ENCODE data around the gene BCHE. TPM values are rescaled to one million over a fixed set of nuclear protein-coding genes. Genes with fewer than 3 reads are reported as not detected.

Gene BCHE
- total and polyA plus RNA-seq, 9 donors, result 0.35 to 23.1 (median 2.9) TPM

DNA sequence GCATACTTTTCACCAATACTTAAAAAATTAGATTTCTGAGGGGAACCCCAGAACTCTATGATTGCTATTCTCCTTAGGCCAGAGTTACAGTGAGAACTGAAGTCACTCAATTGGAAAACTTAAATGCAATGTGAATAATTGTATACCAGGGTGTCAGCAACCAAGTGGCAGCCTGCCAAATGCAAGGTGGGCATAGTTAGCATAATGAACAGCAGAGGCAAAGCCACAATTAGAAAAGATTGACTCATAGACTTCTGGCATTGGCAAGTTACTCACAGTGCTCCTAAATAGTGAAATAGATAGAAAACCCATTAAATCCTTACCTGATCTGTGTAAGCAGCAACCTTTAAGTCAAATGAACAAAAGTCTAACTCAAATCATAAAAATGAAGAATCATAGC is 94.9 kb downstream of the BCHE start:
- Histone ChIP-seq H3K36me3 (no peaks in the 10 kb centered on the region), H3K4me3 (no peak overlapping the region), H3K27me3 (no peaks in the 10 kb centered on the region), H3K4me1 (ENCODE audit: insufficient read depth) (no peaks in the 10 kb centered on the region), H3K9me3 (no peaks in the 10 kb centered on the region), H3K27ac (no peak overlapping the region)
- intact Hi-C loops (cut with DNase I), result no loop called here
- no peak for DNase-seq
- no peak for TF ChIP-seq POLR2A (IDR thresholded peaks at IDR 0.05)
- TF ChIP-seq, protein P1, sequence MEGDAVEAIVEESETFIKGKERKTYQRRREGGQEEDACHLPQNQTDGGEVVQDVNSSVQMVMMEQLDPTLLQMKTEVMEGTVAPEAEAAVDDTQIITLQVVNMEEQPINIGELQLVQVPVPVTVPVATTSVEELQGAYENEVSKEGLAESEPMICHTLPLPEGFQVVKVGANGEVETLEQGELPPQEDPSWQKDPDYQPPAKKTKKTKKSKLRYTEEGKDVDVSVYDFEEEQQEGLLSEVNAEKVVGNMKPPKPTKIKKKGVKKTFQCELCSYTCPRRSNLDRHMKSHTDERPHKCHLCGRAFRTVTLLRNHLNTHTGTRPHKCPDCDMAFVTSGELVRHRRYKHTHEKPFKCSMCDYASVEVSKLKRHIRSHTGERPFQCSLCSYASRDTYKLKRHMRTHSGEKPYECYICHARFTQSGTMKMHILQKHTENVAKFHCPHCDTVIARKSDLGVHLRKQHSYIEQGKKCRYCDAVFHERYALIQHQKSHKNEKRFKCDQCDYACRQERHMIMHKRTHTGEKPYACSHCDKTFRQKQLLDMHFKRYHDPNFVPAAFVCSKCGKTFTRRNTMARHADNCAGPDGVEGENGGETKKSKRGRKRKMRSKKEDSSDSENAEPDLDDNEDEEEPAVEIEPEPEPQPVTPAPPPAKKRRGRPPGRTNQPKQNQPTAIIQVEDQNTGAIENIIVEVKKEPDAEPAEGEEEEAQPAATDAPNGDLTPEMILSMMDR (IDR thresholded peaks at IDR 0.05), result no peak
- no peak for TF ChIP-seq EP300 (IDR thresholded peaks at IDR 0.05)

DNA sequence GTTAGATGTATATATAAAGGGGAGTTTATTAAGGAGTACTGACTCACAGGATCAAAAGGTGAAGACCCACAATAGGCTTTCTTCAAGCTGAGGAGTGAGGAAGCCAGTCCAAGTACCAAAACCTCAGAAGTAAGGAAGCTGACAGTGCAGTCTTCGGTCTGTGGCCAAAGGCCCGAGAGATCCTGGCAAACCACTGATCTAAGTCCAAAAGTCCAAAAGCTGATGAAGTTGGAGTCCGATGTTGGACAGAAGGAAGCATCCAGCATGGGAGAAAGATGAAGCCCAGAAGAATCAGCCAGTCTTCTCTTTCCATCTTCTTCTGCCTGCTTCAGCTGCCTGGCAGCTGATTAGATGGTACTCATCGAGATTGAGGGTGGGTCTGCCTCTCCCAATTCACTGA is 107.5 kb downstream of the BCHE start:
- no peaks in the 10 kb centered on the region for H3K27me3 ChIP-seq
- WGBS, 3 donors, result 73 to 93% (median 83%) methylated on average over 4 of the region's 4 CpGs
- TF ChIP-seq POLR2A (IDR thresholded peaks at IDR 0.05) (no peak), EP300 (IDR thresholded peaks at IDR 0.05) (no peak)
- TF ChIP-seq, protein P1 (IDR thresholded peaks at IDR 0.05), result no peak
- H3K36me3 ChIP-seq, result no peaks in the 10 kb centered on the region
- H3K9me3 ChIP-seq, result no peaks in the 10 kb centered on the region
- no peaks in the 10 kb centered on the region for H3K4me1 ChIP-seq (ENCODE audit: insufficient read depth)
- H3K4me3 ChIP-seq, result no peak overlapping the region
- intact Hi-C loops (cut with DNase I), result no loop called here
- DNase-seq, result no peak
- no peak overlapping the region for H3K27ac ChIP-seq

DNA sequence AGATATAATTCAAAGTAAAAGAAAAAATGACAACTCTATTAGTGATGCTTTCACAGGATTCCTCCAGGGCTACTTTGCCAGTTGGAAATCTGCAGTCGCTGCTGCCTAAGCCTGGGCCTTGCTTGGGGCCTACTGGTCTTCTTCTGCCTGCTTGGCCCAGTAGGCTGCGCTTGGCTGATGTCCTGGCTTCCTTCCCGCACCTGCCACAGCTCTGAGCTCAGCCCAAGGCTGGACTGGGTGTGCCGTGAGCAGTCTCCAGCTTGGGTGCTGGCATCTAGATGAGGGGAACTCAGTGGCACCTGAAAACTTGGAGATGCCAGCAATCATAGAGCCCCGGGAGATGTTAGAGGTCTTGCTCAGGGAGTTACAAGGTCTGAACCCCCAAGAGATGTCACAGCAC is 108.3 kb downstream of the BCHE start:
- no peak overlapping the region for H3K4me3 ChIP-seq

DNA sequence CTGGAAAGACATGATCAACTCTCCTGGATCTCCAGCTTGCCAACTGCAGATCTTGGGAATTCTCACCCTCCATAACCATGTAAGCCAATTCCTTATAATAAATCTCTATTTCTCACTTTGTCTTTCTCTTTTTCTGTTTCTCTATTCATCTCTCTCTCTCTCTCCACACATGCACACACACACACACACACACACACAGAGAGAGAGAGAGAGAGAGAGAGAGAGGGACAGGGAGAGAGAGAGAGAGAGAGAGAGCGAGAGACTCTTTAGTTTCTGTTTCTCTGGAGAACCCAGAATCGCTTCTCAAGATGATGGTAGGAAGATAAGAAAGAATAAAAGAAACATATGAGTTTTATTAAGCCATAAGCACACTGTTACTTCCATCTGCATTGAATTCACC is 111.9 kb downstream of the BCHE start:
- no peaks in the 10 kb centered on the region for H3K9me3 ChIP-seq
- DNase-seq, result no peak
- no peak overlapping the region for H3K4me3 ChIP-seq
- H3K4me1 ChIP-seq (ENCODE audit: insufficient read depth), result no peaks in the 10 kb centered on the region
- TF ChIP-seq, protein P1 (IDR thresholded peaks at IDR 0.05), result no peak
- TF ChIP-seq EP300 (IDR thresholded peaks at IDR 0.05) (no peak), POLR2A (IDR thresholded peaks at IDR 0.05) (no peak)
- no peak overlapping the region for H3K27ac ChIP-seq
- H3K36me3 ChIP-seq, result no peaks in the 10 kb centered on the region
- WGBS, 3 donors, result 68 to 81% (median 75%) methylated on average over 2 of the region's 2 CpGs
- intact Hi-C loops (cut with DNase I), result no loop called here
- no peaks in the 10 kb centered on the region for H3K27me3 ChIP-seq

More for the DNA sequence above, 108.3 kb downstream of the BCHE start:
- Histone ChIP-seq H3K27ac (no peak overlapping the region), H3K36me3 (no peaks in the 10 kb centered on the region), H3K27me3 (no peaks in the 10 kb centered on the region), H3K4me1 (ENCODE audit: insufficient read depth) (no peaks in the 10 kb centered on the region), H3K9me3 (no peaks in the 10 kb centered on the region)
- intact Hi-C loops (cut with DNase I), result no loop called here
- WGBS, 3 donors, result 61 to 81% (median 64%) methylated on average over 5 of the region's 5 CpGs
- DNase-seq, result no peak
- TF ChIP-seq POLR2A (IDR thresholded peaks at IDR 0.05), result no peak
- TF ChIP-seq, protein P1 (IDR thresholded peaks at IDR 0.05), result no peak
- no peak for TF ChIP-seq EP300 (IDR thresholded peaks at IDR 0.05)

Measured in ovary (tissue), 9 donors.